SU-DHL-6 (cell line): ENCODE data around the gene ITPR2.
"Not testable (repeated sequence)": the region's sequence is repeated elsewhere in the genome, so short reads cannot be mapped to it uniquely, and the experiment has no call there.

Experiments
- H2AFZ ChIP-seq: fragments of 200-600 bp; sonication (generic); 2 replicates; pipeline ENCODE4 v1.6.1; 2014; ENCODE audit warnings: low read depth, mild to moderate bottlenecking, moderate library complexity, mixed read lengths, antibody characterized with exemption, low read length; ENCODE audit not compliant: severe bottlenecking
- H3F3A ChIP-seq: fragments of 200-600 bp; shearing (Covaris generic); 2 replicates; pipeline ENCODE4 v1.6.0; 2016; ENCODE audit warnings: antibody characterized with exemption, mild to moderate bottlenecking; ENCODE audit not compliant: insufficient read depth
- H3K27ac ChIP-seq: fragments of 200-600 bp; sonication (generic); 2 replicates; pipeline ENCODE4 v1.5.1; 2016; ENCODE audit warnings: low read depth, mild to moderate bottlenecking, low read length, moderate library complexity, mixed read lengths
- H3K27me3 ChIP-seq: fragments of 200-600 bp; sonication (generic), shearing (Covaris generic); 2 replicates; pipeline ENCODE4 v1.6.0; 2014; ENCODE audit warnings: mild to moderate bottlenecking, low read length
- H3K36me3 ChIP-seq: fragments of 200-600 bp; sonication (generic); 2 replicates; pipeline ENCODE4 v1.6.1; 2014; ENCODE audit warnings: mild to moderate bottlenecking, low read length, mixed read lengths
- H3K4me2 ChIP-seq: fragments of 300-600, 200-600 bp; shearing (Covaris generic), sonication (generic); 2 replicates; pipeline ENCODE4 v1.6.0; 2014; ENCODE audit warnings: low read length, low read depth, mild to moderate bottlenecking; ENCODE audit not compliant: poor library complexity, severe bottlenecking
- H3K4me3 ChIP-seq: fragments of 200-600 bp; sonication (generic); 2 replicates; pipeline ENCODE4 v1.5.1; 2014; ENCODE audit warnings: antibody characterized with exemption, low read length, mild to moderate bottlenecking, mixed read lengths; ENCODE audit not compliant: insufficient read depth, poor library complexity, severe bottlenecking
- H3K79me2 ChIP-seq: fragments of 200-600 bp; sonication (generic); 2 replicates; pipeline ENCODE4 v1.6.1; 2014; ENCODE audit warnings: mild to moderate bottlenecking, low read length, moderate library complexity; ENCODE audit not compliant: insufficient read depth
- H3K9ac ChIP-seq: fragments of 200-600 bp; sonication (generic); 2 replicates; pipeline ENCODE4 v1.7.0; 2014; ENCODE audit warnings: mild to moderate bottlenecking, low read length
- H3K9me2 ChIP-seq: fragments of 200-600 bp; sonication (generic); replicated peaks from 2 replicates; pipeline ENCODE4 v1.6.1; 2014; ENCODE audit warnings: low read length; ENCODE audit not compliant: insufficient read depth
- H3K9me3 ChIP-seq: fragments of 200-600 bp; sonication (generic); 2 replicates; pipeline ENCODE4 v1.6.1; 2014; ENCODE audit warnings: low read length, mixed read lengths; ENCODE audit not compliant: insufficient read depth
- H4K20me1 ChIP-seq: fragments of 200-600 bp; sonication (generic); 2 replicates; pipeline ENCODE4 v1.6.1; 2014; ENCODE audit warnings: low read depth, mild to moderate bottlenecking, antibody characterized with exemption, low read length, moderate library complexity, mixed read lengths
- CTCF ChIP-seq: fragments of 200-600 bp; sonication (generic); IDR thresholded peaks from one replicate; pipeline ENCODE4 v1.5.1; 2017; ENCODE audit warnings: antibody characterized with exemption, mild to moderate bottlenecking, low read length, moderate library complexity; ENCODE audit not compliant: insufficient read depth, poor library complexity, severe bottlenecking
- EZH2phosphoT487 ChIP-seq: fragments of 200-600 bp; sonication (generic), shearing (Covaris generic); conservative IDR thresholded peaks from 2 replicates; pipeline ENCODE4 v1.6.1; 2018; ENCODE audit warnings: mild to moderate bottlenecking, antibody characterized with exemption, low read length, moderate library complexity, mixed read lengths

The ITPR2 gene

DNA sequence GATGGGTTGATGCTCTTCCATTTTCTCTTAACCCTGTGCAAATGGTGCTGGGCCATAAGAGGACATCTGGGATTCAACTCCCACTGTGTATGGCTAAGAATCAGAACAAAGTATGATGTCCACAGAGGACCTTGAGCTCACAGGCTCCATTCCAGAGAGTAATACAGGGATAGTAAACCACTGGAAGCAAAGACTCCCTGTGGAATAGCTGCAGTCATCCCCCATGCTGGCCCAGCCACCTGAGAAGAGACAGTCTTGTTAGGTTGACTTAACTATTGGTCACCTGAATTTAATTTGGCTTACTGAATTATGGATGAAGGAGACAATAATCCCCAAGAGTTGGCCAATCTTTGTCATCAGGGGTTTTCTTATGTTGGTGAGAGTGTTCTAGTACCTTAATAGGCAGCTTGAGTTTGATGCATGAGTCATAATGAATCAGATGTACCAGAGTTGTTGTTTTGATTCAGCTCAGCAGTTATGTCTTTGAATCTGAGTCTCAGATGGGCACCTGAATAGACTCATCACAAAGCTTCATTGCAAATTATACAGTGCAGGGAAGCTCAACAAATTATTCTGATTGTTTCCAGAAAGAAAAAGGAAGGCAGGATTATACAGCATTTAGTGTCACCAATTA is 514.9 kb downstream of the ITPR2 start:
- Histone ChIP-seq H3K79me2 (no peaks in the 10 kb centered on the region), H2AFZ (no peak overlapping the region), H3K9ac (no peak overlapping the region), H3K9me3 (no peaks in the 10 kb centered on the region), H3K27ac (no peak overlapping the region), H3K27me3 (no peaks in the 10 kb centered on the region), H3K4me2 (no peak overlapping the region), H3K9me2 (no peaks in the 10 kb centered on the region), H3F3A (no peaks in the 10 kb centered on the region), H3K4me3 (no peak overlapping the region), H4K20me1 (no peaks in the 10 kb centered on the region), H3K36me3 (no peaks in the 10 kb centered on the region)
- TF ChIP-seq EZH2phosphoT487, result no peak
- no peak for TF ChIP-seq CTCF

- H3K9me2 ChIP-seq, H3K9me3 ChIP-seq, H3K79me2 ChIP-seq, H3K9ac ChIP-seq, H3F3A ChIP-seq, H3K27me3 ChIP-seq, H2AFZ ChIP-seq, H3K4me2 ChIP-seq, H3K4me3 ChIP-seq, H3K36me3 ChIP-seq, H4K20me1 ChIP-seq, H3K27ac ChIP-seq: not testable (repeated sequence)
These were observed 518.9 kb downstream of the ITPR2 start for GRCh38 chr12:26314103-26314502.

DNA sequence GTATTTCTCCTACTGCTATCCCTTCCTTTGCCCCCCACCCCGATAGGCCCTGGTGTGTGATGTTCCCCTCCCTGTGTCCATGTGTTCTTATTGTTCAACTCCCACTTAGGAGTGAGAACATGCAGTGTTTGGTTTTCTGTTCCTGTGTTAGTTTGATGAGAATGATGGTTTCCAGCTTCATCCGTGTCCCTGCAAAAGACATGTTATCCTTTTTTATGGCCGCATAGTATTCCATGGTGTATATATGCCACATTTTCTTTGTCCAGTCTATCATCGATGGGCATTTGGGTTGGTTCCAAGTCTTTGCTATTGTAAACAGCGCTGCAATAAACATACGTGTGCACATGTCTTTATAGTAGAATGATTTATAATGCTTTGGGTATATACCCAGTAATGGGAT is 522.5 kb downstream of the ITPR2 start:
- not testable (repeated sequence) for H3F3A ChIP-seq, H3K4me3 ChIP-seq

DNA sequence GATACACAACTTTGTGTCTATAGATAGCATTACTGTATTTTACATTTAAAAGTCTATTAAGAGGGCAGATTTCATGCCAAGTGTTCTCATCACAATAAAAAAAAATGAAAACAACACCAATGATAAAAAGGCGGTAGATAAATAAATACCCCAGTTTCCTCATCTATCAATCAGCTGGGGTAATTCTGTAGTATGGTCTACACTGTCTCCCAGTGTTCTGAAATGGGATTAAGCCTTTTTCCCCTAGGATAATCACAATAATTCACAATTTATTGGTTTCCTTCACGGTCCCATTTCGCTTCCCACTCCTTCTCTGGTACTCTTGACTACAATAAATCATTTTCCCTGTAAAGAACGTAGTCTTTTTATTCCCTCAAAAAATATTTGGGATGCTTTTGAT is 523.4 kb downstream of the ITPR2 start:
- no peak overlapping the region for H3K27ac ChIP-seq
- H2AFZ ChIP-seq, result no peak overlapping the region
- no peak for TF ChIP-seq EZH2phosphoT487
- no peak for TF ChIP-seq CTCF
- H3F3A ChIP-seq, result no peaks in the 10 kb centered on the region
- H3K36me3 ChIP-seq, result no peaks in the 10 kb centered on the region
- H3K27me3 ChIP-seq, result no peaks in the 10 kb centered on the region
- no peaks in the 10 kb centered on the region for H4K20me1 ChIP-seq
- no peak overlapping the region for H3K4me3 ChIP-seq
- no peaks in the 10 kb centered on the region for H3K9me3 ChIP-seq
- H3K9me2 ChIP-seq, result no peaks in the 10 kb centered on the region
- no peak overlapping the region for H3K4me2 ChIP-seq
- H3K79me2 ChIP-seq, result no peaks in the 10 kb centered on the region
- no peak overlapping the region for H3K9ac ChIP-seq

More for the DNA sequence above, 522.5 kb downstream of the ITPR2 start:
- H2AFZ ChIP-seq, H3K9me3 ChIP-seq, H3K4me2 ChIP-seq, H3K79me2 ChIP-seq, H4K20me1 ChIP-seq, H3K27me3 ChIP-seq, H3K27ac ChIP-seq, H3K9me2 ChIP-seq, H3K36me3 ChIP-seq, H3K9ac ChIP-seq: not testable (repeated sequence)
